Stimulated activated CD8-positive, alpha-beta memory T cell treated with anti-CD3 and anti-CD28 coated beads, Interleukin-2, amount 100 ng/mL, for 1 hour (primary cell): Measurements from ENCODE around the gene ATP6V1G1.

ENCODE experiments used
- DNase-seq, 2 donors: peaks; one replicate each; pipeline ENCODE4 v3.0.0-alpha.2; 2020; ENCODE audit warnings: low read depth in 2 of 2

Gene ATP6V1G1

DNA sequence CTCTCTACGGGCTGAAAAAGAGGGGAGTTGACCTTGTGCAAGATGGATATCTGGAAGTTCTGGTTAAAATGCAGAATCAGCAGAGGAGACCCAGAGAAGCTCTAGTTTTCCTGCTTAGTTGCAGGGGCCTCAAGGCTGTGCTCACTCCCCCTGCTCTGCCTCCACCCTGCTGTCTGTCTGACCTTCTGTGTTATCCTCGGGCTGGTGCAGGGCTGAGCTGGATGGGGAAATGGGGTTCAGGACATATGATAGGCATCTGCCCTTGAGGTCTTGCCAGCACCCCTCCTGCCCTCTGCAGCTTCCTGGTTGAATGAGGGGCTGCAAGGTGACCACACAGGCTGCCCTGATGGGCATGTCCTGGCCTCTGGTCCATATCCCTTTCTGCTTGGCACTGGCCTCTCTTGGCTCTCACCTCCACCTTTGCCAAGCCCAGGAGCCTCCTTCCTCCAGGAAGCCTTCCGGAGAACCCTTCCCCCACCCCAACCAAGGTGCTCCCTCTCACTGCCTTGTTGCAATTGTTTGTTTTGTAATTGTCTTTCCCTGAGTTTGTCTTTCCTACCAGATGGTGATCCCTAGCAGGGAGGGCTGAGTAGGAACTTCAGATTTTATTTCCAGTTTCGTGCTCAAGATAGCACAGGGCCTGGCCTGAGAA, 24.8 kb downstream of the ATP6V1G1 start:
- no peak for DNase-seq

DNA sequence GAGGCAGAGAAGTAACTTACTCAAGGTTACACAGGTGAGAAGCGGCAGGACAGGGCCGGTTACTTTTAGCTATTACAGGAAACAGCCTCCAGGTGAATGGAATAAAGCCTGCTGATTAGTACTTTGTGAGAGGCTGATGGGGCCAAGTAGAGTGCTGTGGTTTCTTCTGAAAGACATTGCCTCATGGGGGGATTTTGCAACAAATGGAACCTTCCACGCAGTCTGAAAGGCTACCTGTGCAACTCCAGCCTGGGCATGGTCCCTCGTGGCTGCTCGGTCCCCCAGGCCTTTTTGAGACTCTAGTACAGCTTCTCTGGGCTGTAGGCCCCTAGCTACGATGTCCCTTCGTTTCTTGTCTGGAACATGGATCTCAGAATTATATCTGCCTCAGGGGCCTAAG, 25.5 kb downstream of the ATP6V1G1 start:
- DNase-seq, result no peak

DNA sequence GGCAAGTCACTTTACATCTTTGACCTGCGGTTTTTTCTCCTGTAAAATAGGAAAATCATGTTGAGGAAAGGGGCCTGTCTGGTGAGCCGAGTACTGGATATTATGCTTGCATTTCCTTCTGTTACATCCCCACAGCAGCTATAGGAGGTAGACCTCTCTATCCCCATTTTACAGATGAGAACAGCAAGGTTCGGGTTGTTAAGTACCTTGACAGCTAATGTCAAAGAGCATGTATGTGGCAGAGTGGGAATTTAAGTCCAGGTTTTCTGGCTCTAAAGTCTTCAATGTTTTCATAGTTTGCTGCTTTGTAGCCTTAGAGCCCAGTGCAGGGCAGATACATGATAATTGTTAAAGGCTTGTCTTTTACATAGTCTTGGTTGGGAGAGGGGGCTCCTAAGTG, 26.4 kb downstream of the ATP6V1G1 start:
- no peak for DNase-seq

DNA sequence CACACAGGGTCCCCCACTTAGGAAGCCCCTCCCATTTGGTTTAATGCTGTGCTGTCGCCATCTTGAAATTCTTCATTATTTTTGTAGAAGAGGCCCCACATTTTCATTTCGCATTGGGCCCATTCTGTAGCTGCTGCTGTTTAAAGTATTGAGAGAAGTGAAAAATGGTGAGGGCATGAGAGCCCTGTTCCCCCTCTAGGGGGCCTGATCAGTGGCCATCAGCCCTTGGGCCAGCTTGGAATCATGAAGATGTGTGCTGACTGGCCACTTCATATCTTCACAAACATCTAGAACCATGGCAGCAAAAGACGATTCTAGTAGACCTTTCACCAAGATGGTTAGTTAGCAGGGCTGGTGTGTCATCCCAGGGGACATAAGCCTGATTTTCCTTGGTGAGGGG, 26.8 kb downstream of the ATP6V1G1 start:
- DNase-seq, result no peak

DNA sequence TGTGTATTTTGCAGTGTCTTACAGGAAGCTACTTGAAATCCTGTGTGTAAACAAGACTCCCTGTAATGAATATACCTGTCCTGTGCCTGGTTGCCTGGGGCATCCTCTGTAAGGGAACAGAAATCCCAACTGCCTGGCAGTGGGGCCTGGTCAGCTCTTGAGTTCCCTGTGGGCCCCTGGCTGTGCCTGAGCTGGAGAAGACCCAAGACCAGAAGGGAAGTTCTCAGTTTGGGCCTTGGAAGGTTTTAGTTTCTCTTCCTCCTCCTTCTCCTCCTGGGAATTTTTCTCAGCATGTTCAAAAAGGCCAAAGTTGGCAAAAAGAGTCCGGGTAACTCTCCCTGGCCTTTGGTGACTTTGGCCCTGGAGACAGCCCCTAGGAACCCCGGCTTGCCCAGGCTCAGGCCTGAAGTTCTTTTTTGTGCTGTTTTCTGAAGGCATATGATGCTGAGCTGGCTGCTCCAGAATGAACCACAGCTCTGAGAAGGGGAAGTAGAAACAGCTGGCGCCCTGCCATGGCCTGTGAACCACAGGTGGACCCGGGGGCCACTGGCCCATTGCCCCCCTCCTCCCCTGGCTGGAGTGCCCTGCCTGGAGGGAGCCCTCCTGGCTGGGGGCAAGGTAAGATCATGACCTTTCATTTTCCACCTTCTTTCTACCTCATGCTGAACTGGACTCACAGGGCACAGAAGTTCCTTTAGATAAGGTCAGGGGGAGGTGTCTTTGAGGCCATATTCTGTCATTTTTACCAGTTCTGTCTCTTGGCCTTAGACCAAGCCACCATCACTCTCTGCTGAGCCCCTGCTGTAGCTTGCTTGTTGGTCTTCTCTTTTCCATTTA, 29.3 kb downstream of the ATP6V1G1 start:
- DNase-seq, result no peak

DNA sequence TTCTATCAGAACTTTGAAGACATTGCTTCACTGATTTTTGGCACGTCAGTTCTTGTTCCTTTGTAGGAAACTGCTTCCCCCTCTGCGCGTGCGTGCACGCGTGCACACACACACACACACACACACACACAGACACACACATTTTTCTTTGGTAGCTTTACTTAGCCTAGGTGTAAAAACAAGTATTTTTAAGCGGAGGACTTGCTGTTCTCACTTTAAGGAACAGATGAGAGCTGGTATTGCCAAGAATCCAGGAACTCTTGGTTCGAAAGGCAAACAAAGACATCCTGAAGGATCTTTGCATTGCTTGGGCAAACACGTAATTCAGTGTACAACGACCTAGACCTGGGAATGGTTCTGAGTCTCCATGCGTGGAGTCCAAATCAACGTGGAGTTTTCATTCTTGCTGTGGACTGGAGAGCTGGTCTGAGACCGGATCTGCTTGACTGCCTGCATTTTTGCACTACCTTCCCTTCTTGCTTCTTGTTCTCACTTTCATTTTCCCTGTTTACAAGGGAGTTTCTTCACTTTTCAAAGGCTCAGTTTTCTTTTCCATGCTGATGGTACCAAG, 31.7 kb downstream of the ATP6V1G1 start:
- DNase-seq, result no peak

- DNase-seq, result no peak
These were observed 34.0 kb downstream of the ATP6V1G1 start for GRCh38 chr9:114621561-114621960.

DNA sequence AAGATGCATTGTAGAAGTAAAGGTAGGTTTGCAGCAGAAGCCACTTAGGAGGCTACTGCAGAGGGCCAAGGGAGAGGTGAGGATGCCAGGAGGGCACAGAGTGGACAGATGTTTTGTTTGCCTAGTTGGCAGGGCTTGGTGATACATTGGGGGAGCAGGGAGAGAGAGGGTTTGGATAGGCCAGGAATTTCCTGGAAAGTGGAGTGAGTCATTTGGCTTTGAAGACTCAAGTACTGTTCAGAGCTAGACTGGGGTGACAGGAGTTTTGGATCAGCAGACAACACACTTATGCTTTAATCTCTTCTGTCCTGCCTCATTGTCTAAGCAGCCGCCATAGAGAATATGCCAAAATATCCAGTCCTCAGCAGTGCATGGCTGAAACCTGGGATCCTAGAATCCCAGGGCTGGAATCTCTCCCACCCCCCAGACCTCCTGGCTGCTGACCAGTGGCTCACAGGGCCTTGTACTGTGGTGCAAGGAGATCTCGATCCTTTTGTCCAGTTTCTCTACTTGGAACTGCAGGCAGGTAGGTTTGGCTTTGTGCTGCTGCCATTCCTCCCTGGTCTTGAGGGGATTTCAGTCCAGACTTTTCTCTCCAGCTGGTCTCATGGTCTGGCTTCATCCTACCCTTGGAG, 34.5 kb downstream of the ATP6V1G1 start:
- DNase-seq, result no peak

DNA sequence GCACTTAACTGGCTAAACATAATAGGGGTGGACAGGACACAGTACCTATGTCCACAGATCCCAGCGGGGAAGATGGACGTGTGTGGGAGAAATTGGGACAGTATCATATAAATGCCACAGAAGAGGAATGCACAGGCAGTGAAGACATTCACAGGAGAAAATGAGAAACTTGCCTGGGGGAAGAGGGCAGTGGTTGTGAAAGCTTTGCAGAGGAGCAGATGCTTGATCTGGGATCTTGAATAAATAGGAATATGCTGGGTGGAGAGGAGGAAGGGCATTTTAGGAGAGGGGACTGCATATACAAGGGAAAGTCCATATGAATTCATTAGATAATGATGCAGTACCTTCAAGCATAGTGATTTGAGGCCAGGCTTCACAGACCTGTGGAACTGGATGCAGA, 37.1 kb downstream of the ATP6V1G1 start:
- DNase-seq, result no peak

DNA sequence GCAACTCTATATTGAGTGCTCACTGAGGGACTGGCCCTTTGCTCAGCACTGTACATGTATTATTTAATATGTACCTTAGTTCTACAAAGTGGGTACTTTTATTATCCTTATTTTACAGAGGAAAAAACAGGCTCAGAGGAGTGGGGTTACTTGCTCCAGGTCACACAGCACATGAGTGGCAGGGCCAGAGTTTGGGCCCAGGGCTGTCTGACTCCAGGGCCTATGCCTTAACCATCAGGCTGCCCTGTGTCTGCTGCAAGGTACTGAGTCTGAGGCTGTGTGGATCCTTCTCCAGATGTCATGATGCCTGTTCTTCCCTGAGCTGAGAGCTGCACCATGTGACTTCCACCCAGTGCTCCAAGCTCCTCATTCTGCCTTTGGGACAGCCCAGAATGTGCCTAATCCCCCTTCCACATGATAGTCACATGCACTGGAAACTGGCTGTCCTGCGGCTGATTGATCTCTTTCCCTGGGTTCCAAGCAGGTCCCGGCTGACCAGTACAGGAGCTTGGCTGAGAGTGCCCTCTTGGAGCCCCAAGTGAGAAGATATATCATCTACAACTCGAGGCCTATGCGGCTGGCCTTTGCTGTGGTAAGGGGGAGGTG, 38.9 kb downstream of the ATP6V1G1 start:
- DNase-seq, result no peak

DNA sequence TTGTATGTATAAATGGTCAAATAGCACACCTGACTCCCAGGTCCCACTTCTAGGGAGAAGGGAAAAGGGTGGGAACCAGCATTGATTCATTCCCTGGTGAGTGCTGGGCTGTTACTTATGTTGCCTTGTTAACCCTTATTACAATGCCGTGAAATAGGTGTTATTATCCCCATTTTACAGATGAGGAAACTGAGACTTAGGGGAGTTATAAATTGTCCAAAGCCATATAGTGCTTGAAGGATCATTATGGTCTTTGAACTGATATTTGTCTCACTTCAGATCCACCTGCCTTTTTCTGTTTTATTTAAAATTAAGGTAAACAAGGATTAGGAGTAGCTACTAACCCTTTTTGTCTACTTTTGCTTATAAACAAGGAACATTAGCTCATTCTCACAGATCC, 40.0 kb downstream of the ATP6V1G1 start:
- DNase-seq, result no peak

GRCh38 chr9:114629563-114630090, 42.1 kb downstream of the ATP6V1G1 start:
- DNase-seq, result no peak

- DNase-seq, result no peak
These were observed 43.6 kb downstream of the ATP6V1G1 start for GRCh38 chr9:114631166-114631565.

DNA sequence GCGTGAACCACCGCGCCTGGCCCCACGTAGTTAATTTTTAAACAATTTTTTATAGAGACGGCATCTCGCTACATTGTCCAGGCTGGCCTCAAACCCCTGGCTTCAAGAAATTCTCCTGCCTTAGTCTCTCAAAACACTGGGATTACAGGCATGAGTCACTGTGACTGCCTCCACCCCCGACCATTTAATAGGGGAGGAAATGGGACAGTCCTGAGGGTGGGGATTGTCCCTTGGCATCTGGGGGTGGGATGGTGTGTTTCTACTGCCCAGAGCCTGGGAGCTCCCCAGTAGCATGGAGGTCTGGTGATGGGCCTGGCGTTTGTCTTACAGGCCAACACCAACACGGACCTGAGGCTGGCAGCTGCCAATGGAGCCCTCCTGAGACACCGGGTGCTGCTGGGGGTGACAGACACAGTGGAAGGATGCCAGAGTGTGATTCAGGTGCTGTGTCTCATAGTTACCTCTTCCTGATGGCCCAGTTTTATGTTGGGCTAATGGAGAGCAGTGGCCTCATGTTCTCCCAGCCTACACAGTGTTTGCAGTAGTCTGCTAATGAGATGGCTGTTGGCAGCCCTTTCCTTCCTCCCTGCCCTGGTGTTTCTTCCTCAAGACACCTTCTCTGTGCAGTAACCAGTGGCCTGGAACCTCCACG, 46.0 kb downstream of the ATP6V1G1 start:
- no peak for DNase-seq

GRCh38 chr9:114634387-114634786, 46.8 kb downstream of the ATP6V1G1 start:
- DNase-seq, result no peak

DNA sequence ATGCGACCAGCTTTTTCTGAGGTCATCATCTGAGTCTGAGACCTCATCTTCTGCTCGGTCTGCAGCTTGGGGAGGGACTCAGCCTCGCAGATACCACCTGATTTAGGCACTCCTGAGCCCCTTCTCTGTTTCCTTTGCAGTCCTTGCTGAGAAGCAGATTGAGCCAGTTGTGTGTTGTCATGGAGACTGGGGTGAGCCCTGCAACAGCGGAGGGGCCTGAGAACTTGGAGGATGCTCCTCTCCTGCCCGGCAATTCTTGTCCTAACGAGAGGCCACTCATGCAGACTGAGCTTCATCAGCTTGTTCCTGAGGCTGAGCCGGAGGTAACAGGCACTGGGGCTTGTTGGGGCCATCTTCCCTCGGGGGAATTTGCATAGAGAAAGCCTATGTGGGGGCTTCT, 50.8 kb downstream of the ATP6V1G1 start:
- DNase-seq, result no peak

DNA sequence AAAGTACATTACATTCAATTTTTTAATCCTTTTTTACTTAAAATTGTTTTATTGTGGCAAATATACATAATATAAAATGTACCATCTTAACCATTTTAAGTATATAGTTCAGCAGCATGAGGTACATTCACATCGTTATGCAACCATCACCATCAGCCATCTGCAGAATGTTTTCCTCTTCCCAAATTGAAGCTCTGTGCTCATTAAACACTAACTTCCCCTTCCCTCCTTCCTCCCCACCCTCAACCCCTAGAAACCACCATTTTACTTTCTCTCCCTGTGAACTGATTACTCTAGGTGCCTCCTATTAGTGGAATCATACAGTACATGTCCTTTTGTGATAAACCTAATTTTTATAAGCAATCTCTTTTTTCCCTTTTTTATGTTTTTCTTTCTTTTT, 54.4 kb downstream of the ATP6V1G1 start:
- no peak for DNase-seq

DNA sequence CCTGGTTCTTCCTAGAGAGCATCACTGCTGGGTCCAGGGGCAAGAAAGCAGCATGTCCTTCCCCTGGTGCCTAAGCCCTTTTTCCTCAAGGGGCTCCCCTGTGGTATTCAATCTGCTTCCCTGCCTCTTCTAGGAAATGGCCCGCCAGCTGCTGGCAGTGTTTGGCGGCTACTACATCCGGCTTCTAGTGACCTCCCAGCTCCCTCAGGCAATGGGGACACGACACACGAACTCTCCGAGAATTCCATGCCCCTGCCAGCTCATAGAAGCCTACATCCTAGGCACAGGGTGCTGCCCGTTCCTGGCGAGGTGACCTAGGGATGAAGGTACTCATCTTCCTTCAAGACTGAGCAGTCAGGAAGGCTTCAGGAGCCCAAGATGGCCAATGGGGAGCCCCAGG, 55.4 kb downstream of the ATP6V1G1 start:
- DNase-seq, result no peak

- no peak for DNase-seq
These were observed 56.3 kb downstream of the ATP6V1G1 start for GRCh38 chr9:114643896-114644295.
